Kidney capillary endothelial cell (primary cell): Measurements from ENCODE around the gene KIF1B.
"Not testable (repeated sequence)": the region's sequence is repeated elsewhere in the genome, so short reads cannot be mapped to it uniquely, and the experiment has no call there.

Experiments
- DNase-seq: peaks from one replicate; pipeline ENCODE4 v3.0.0-alpha.2; 2018; ENCODE audit warnings: low spot score

The KIF1B gene

GRCh38 chr1:10387677-10388386 lies 177.5 kb downstream of the KIF1B start:
- DNase-seq = peak; percentile 57

GRCh38 chr1:10388387-10388715 lies 178.0 kb downstream of the KIF1B start:
- no peak for DNase-seq

GRCh38 chr1:10389271-10389973 lies 179.1 kb downstream of the KIF1B start:
- no peak for DNase-seq

- no peak for DNase-seq
Observed at GRCh38 chr1:10396870-10397269, 186.5 kb downstream of the KIF1B start.

- DNase-seq = no peak
Observed at GRCh38 chr1:10398278-10398733, 187.9 kb downstream of the KIF1B start.

GRCh38 chr1:10398734-10399443 lies 188.5 kb downstream of the KIF1B start, which contains the start of gene PGD:
Gene PGD, plus strand, starts transcription at chr1:10399064. Its CDS starts 54 bp downstream, at chr1:10399118.
- DNase-seq = peak; percentile 97

GRCh38 chr1:10399444-10399941 lies 189.1 kb downstream of the KIF1B start:
- peak; percentile 16 for DNase-seq

- no peak for DNase-seq
Observed at GRCh38 chr1:10400013-10400412, 189.6 kb downstream of the KIF1B start.

GRCh38 chr1:10401281-10401680 lies 190.9 kb downstream of the KIF1B start:
- no peak for DNase-seq

- DNase-seq = no peak
Observed at GRCh38 chr1:10402729-10403274, 192.4 kb downstream of the KIF1B start.

GRCh38 chr1:10407201-10407600 lies 196.8 kb downstream of the KIF1B start:
- no peak for DNase-seq

- peak; percentile 85 for DNase-seq
Observed at GRCh38 chr1:10415211-10415930, 205.0 kb downstream of the KIF1B start.

GRCh38 chr1:10415967-10416366 lies 205.6 kb downstream of the KIF1B start:
- DNase-seq = not testable (repeated sequence)

GRCh38 chr1:10418741-10419140 lies 208.4 kb downstream of the KIF1B start:
- not testable (repeated sequence) for DNase-seq

GRCh38 chr1:10419351-10419750 lies 209.0 kb downstream of the KIF1B start:
- no peak for DNase-seq

- DNase-seq = no peak
Observed at GRCh38 chr1:10421637-10422036, 211.3 kb downstream of the KIF1B start.

GRCh38 chr1:10424034-10424433 lies 213.7 kb downstream of the KIF1B start:
- DNase-seq = no peak

- no peak for DNase-seq
Observed at GRCh38 chr1:10424651-10425050, 214.3 kb downstream of the KIF1B start.

- not testable (repeated sequence) for DNase-seq
Observed at GRCh38 chr1:10425826-10426534, 215.6 kb downstream of the KIF1B start.

GRCh38 chr1:10426535-10426848 lies 216.1 kb downstream of the KIF1B start:
- DNase-seq = not testable (repeated sequence)

GRCh38 chr1:10428984-10429383 lies 218.6 kb downstream of the KIF1B start:
- no peak for DNase-seq
